HG02943 (cell line): ENCODE data around the gene SLC9A3.

Source experiments
- ATAC-seq: cut with Tn5 transposase; IDR thresholded peaks from one replicate; pipeline ENCODE4 v1.9.1; 2021; ENCODE audit warnings: mild to moderate bottlenecking, low read depth, moderate library complexity; ENCODE audit not compliant: unreplicated experiment

The SLC9A3 gene

DNA sequence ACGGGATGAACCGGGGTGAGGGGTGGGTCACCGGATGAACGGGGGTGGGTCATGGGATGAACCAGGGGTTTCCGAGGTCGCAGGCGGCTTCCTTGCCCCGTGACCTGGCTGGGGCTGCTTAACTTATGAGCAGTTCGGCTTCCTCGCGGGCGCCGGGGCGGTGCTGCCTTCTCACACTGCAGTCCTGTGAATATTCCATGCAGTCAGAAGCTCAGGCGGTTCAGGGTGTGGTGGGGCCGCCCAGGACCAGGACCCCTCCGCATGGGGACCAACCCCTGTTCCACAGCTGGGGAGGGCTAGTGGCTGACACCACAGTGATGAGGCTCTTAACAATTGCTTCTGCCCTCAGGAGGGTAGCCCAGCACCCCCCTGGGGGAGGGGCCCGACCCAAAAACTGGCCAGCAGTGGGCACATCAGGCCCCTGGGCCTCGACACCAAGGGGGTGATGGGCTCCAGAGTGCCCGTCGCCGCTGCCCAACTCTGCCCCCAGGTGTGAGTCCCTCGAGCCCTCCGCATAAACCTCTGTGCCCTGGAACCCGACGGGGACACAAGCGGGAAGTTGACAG lies 30.9 kb upstream of the SLC9A3 start:
- ATAC-seq: no peak

DNA sequence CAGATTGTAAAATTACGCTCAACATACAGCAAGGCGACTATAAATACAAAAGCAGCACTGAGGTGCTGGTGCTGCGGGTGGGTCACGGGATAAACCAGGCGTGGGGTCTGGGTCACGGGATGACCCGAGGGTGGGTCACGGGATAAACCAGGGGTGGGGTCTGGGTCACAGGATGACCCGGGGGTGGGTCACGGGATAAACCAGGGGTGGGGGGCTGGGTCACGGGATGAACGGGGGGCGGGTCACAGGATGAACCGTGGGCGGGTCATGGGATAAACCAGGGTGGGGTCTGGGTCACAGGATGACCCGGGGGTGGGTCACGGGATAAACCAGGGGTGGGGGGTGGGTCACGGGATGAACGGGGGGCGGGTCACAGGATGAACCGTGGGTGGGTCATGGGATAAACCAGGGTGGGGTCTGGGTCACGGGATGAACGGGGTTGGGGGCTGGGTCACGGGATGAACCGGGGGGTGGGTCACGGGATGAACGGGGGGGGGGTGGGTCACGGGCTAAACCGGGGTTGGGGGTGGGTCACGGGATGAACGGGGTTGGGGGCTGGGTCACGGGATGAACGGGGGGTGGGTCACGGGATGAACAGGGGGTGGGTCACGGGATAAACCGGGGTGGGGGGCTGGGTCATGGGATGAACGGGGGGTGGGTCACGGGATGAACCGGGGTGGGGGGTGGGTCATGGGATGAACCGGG lies 30.2 kb upstream of the SLC9A3 start:
- ATAC-seq: no peak

DNA sequence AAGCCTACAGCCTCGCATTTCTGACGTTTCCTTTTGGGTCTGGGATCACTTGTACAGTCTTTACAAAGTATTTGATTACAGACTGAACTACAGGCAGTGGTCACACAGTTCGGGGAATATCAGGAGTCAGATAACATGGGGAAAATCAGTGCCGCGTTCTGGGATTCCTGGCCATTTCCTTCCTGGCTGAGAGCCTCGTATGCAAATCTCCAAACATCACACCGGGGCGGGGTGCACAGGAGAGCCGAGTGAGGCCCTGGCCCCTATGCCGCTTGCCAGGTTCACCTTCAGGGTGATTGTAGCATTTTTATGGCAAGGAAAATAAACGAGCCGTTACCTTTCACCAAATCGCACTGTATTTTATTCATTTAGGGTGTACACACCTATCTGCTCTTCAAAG lies 29.6 kb upstream of the SLC9A3 start:
- no peak for ATAC-seq

GRCh38 chr5:551406-551805 lies 27.2 kb upstream of the SLC9A3 start:
- no peak for ATAC-seq

DNA sequence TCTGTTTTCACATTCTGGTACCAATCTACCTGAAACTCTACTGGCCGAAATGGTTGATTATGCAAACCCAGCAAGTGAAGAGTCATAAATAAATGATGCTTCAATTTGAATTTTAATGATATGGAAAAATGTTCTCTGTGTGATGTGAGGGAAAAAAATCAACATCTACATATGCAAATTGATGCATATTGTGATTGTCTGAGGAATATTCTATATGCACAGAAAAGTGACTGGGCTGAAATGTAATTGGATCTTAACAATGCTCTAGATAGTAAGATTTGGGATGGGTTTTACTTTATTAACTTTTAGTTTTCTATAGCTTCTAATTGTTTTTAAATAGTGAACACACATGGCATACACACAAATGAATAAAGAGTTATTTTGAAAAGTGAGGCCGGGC lies 25.0 kb upstream of the SLC9A3 start:
- no peak for ATAC-seq

GRCh38 chr5:548256-548655 lies 24.0 kb upstream of the SLC9A3 start:
- ATAC-seq: no peak

DNA sequence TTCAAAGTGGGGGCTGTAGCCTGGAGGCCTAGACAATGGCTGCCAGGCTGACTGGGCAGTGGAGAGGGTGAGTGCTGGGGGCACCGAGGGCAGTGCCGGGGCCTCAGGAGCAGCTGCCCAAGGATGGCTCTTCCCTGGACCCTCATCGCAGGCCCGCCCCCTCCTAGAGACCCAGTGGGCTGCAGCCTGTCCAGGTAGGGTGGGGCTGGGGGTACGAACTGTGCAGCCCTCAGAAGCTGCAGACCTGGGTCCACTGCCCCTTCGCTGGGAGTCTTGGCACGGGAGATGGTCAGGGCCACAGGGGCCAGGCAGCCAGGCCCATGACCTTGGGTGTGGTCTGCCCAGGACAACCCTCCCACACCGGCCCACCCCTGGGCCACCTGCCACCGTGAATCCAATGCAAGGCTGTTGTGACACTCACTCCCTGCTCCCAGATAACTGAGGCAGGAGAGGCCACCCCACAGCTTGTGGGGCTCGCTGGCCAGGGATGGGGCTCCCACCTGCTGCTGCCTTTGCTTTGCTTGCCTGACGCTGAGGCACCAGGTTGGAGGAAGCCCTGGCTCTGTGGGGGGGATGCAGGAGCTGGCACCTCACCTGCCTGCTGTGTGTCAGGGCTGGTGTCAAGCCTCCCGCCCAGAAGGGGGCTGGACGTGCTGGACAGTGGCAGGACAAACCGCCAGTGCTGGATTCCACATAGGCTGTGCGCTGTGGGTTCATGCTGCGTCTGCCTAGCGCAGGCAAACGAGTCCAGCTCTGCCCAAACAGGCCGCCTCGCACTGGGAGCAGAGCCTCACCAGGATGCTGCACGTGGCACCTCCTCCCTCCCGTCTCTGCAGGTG lies 23.1 kb upstream of the SLC9A3 start:
- ATAC-seq: no peak

- ATAC-seq: no peak
Measured at GRCh38 chr5:546376-546908, 22.2 kb upstream of the SLC9A3 start.

GRCh38 chr5:545641-546375 lies 21.6 kb upstream of the SLC9A3 start:
- no peak for ATAC-seq

DNA sequence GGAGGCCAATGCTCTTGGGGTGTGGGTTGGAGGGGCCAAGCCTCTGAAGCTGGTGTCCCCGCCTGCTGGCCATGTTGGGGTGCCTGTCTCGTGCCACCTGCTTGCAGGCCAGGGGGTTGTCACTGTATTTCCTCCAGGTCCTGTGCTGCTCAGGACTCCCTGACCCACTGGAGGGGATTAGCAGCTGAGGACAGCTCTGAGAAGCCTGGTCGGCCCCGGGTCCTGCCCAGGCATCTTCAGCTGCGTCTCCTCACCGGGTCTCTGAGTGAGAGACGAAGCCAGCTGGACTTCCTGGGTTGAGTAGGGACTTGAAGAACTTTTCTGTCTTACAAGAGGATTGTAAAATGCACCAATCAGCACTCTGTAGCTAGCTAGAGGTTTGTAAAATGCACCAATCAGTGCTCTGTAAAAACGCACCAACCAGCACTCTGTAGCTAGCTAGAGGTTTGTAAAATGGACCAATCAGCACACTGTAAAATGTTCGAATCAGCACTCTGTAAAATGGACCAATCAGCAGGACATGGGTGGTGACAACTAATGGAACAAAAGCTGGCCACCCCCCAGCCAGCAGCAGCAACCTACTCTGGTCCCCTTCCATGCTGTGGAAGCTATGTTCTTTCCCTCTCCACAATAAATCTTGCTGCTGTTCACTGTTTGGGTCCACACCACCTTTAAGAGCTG lies 20.6 kb upstream of the SLC9A3 start:
- no peak for ATAC-seq

DNA sequence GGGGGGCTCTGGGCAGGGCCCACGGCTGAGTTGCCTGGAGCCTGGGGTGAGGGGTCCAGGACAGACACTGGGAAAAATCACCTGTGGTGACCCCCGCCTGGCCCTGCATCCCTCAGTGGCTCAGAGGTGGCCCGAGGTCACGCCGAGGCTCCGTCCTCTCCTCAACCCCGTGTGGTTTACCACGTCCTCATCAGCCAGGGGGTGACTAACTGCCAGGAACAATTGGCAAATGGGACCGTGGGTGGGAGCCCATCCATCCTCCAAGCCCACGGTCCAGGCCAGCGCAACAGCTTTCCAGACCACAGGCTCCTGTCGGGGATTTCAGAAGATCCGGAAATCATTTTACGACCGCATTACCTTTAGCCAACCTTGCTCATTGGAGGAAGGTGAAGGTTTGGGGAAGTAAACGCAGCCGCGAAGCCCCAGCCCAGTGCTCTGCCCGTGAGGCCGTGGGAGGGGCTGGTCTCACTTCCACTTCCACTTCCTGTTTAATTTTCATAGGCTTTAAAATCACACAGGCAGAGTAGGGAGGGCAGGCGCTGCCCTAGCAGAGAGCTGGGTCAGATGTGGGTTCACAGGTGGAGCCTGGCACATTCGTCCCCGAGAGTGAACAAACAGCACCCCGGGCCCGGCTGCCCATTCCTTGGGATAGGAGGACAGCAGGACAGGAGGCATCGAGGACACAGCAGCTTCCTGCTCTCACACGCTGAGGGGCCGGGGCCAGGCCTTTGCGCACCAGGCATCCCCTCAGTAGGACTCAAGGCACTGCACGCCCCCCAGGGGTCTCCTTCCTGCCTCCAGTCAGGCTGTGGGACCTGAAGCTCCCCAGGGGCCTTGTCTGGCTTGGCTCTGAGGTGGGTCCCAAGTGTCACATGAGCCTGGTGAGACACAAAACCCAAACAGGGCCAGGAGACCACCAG lies 19.8 kb upstream of the SLC9A3 start:
- peak; percentile 89 for ATAC-seq

GRCh38 chr5:543351-543750 lies 19.1 kb upstream of the SLC9A3 start:
- ATAC-seq: no peak

DNA sequence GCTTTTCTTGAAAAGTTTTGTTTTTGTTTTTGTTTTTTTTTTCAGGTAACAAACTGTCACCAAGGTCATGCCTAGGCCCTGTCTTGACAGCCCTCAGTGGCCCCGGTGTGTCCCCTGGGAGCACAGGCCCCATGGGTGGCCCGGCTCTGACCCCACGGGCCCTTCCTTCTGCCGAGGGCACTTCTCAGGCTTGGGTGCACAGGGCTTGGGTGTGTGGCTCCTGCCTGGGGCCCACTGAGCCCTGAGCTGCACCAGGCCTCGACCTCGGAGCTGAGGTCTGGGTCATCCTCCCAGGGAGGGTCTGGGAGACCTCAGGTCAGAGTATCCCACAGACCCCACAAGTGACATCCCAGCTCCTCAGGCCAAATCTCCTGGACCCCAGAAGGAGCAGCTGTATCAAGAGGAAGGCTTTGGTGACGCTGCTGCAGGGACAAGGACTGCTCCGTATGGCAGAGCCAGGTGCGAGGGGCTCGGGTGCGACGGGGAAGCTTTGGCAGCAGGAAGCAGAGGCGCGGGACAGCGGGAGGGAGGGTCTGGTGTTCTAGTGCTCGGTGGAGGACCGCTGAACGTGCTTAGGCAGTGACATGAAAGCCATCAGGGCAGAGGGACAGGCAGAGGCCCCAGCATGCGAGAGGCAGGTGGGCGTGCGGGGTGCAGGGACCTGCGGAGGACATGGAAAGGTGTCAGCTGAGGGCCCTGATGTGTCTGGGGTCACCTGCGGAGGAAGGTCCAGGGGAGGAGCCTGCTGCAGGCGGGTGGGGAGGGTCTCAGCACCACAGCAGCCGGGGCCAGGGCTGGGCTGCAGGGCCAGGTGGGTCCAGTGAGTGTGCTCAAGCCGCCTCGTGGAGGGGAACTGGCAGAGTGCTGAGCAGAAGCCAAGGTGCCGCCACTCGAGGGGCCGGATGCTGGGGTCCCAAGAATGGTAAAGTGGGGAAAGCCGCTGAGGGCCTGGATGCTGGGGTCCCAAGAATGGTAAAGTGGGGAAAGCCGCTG lies 18.4 kb upstream of the SLC9A3 start:
- no peak for ATAC-seq

- ATAC-seq: no peak
Measured at GRCh38 chr5:541539-542318, 17.5 kb upstream of the SLC9A3 start.

- no peak for ATAC-seq
Measured at GRCh38 chr5:540906-541538, 16.8 kb upstream of the SLC9A3 start.

DNA sequence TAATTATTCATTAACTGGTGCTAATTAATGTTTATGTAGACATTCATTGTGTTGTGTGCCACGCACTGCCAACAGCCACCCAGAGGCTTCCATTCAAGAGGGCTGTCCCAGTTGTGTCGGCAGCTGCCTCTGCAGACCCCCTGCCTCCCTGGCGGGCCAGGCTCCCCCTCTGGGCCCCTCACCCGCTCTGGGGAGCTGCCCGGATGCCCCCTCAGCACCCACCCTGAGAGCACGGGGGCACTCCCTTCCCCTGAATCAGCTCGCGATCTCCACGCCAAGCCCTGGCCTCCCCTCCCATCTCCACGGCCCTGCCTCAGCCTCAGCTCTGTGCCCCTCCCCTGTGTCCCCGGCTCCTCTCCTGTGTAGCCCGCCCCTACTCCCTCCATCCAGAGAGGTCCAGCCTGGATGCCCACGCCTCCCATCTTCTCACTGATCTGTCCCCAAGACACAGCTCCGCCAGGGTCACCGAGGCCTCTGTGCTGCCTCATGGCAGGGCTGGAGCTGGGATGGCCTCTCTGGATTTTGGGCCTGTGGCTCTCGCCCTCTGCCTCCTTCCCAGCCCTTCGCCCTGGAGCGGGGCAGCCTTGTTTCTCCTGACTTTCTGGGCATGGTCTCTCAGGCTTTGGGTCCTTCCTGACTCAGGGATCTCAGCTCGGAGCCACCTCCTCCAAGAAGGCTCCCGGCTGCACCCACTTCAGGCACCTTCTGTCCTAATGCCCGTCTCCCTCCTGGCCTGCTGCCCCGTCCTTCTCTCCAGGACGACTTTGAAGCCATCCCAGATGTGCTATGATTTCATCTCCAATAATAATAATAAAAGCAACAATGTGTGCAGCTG lies 16.0 kb upstream of the SLC9A3 start:
- ATAC-seq: no peak
